Kidney (tissue), 14 donors: ENCODE data around the gene MUC20. TPM values are rescaled to one million over a fixed set of nuclear protein-coding genes. Genes with fewer than 3 reads are reported as not detected.
"Not testable (repeated sequence)": the region's sequence is repeated elsewhere in the genome, so short reads cannot be mapped to it uniquely, and the experiment has no call there.

Source experiments
- DNase-seq, 5 donors: peaks; one replicate each; pipeline ENCODE4 v3.0.0-alpha.2; 2013 to 2020
- FAIRE-seq: peaks from 2 replicates; lab custom pipeline; 2012; peaks lifted over from hg19 to GRCh38; lab: Jason Lieb, UNC
- H3K27ac ChIP-seq, 2 donors: one replicate each; pipeline ENCODE4 v1.7.0; 2013; ENCODE audit warnings: low read depth in 2 of 2, low read length in 2 of 2, inconsistent platforms in 1 of 2
- H3K27me3 ChIP-seq: one replicate; pipeline ENCODE4 v1.7.1; 2013; ENCODE audit warnings: low read length, inconsistent platforms; ENCODE audit not compliant: control insufficient read depth, insufficient read depth
- H3K36me3 ChIP-seq, 3 donors: one replicate each; pipeline versions ENCODE4 v1.7.0 to v1.7.1; 2013; ENCODE audit warnings: low read length in 3 of 3, control low read depth in 1 of 3, inconsistent platforms in 1 of 3; ENCODE audit not compliant: insufficient read depth in 3 of 3, control insufficient read depth in 2 of 3
- H3K4me1 ChIP-seq, 3 donors: one replicate each; pipeline versions ENCODE4 v1.7.0 to v1.7.1; 2013; ENCODE audit warnings: low read length in 3 of 3, inconsistent platforms in 1 of 3, low read depth in 1 of 3; ENCODE audit not compliant: control insufficient read depth in 2 of 3, insufficient read depth in 2 of 3
- H3K4me3 ChIP-seq, 3 donors: one replicate each; pipeline versions ENCODE4 v1.7.0 to v1.8.1; 2013; ENCODE audit warnings: low read length in 3 of 3, control low read depth in 1 of 3, inconsistent platforms in 1 of 3
- H3K9ac ChIP-seq, 3 donors: one replicate each; pipeline versions ENCODE4 v1.7.0 to v1.7.1; 2013; ENCODE audit warnings: low read length in 3 of 3, control low read depth in 1 of 3, inconsistent platforms in 1 of 3
- H3K9me3 ChIP-seq, 3 donors: one replicate each; pipeline versions ENCODE4 v1.7.0 to v1.7.1; 2013; ENCODE audit warnings: low read length in 3 of 3, control low read depth in 1 of 3, inconsistent platforms in 1 of 3; ENCODE audit not compliant: control insufficient read depth in 2 of 3, insufficient read depth in 1 of 3
- intact Hi-C: fragments of 100-400 bp; cut with DNase I; formaldehyde crosslinking; loops from one replicate; pipeline ENCODE4 v1.11.1; 2022
- polyA plus RNA-seq: library from polyadenylated mRNA; stranded (reverse); fragments of 350-450 nt; fragmentation: Illumina TruSeq; extraction: RNeasy Lipid Tissue Mini Kit (QIAGEN cat#74804); gene quantifications from one replicate; pipeline ENCODE4 v1.2.3, GENCODE V29; 2014; ENCODE audit warnings: low read depth, low replicate concordance; ENCODE audit not compliant: insufficient read depth
- total RNA-seq: library from RNA; stranded (reverse); fragmentation: NEBNext Ultra II Directional; extraction: Animal tissue kit (Norgen Biotek cat#: 25700); gene quantifications from one replicate; pipeline ENCODE4 v1.2.1, GENCODE V29; 2021
- TF ChIP-seq, protein P1 (sequence below): IDR thresholded peaks from 3 replicates; pipeline ENCODE4 v1.5.1; 2012; ENCODE audit warnings: mild to moderate bottlenecking, moderate library complexity, borderline replicate concordance; ENCODE audit not compliant: insufficient read depth; ENCODE audit errors: extremely low read depth
- donor health status: control.
- donor health status: control.
- donor health status: control.
- donor health status: control.
- donor health status: control.
- donor health status: DM: yes; HTN: yes; CAD: no.
- donor health status: Normal renal cell carcinoma (clear cell type).

Gene MUC20
- total and polyA plus RNA-seq, 2 donors from 2014 or later, result 42.6 to 53.3 TPM

DNA sequence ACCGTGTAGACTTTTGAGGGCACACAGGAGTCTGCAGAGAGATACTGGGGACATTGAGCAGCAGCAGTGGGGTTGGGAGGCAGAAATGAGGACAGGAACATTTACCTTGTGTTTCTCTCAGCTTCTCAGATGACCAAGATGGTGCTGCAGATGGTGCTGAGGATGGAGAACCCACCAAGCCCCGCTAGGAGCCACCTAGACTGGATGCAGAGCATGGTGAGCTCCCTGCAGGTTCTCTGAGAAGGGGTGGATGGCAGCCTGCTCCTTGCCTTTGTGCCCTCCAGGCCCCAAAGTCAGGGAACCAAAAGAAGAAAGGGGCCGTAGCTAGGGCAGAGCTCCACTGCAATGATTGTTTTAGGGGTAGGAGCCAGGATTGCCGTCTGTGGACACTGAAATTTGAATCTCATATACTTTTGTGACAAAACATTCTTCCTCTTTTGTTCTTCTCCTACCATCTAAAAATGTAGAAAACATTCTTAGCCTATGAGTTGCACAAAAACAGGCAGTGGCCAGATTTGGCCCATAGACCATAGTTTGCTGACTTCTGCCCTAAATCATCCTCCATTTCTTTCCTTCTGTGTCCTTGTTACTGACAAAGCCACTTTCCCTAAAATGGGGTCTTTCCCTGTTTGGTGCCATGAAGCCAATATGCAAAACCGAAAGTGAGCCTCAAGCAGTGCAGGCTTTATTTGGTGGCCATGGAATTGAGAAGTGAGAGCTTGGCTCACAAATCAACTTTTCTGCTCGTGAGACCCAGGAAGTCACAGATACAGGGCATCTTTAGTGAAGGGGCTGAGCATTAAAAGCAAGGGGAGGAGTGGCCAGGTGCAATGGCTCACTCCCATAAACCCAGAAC is 11.9 kb upstream of the MUC20 start:
- intact Hi-C loops, result no loop called here
- TF ChIP-seq, protein P1, sequence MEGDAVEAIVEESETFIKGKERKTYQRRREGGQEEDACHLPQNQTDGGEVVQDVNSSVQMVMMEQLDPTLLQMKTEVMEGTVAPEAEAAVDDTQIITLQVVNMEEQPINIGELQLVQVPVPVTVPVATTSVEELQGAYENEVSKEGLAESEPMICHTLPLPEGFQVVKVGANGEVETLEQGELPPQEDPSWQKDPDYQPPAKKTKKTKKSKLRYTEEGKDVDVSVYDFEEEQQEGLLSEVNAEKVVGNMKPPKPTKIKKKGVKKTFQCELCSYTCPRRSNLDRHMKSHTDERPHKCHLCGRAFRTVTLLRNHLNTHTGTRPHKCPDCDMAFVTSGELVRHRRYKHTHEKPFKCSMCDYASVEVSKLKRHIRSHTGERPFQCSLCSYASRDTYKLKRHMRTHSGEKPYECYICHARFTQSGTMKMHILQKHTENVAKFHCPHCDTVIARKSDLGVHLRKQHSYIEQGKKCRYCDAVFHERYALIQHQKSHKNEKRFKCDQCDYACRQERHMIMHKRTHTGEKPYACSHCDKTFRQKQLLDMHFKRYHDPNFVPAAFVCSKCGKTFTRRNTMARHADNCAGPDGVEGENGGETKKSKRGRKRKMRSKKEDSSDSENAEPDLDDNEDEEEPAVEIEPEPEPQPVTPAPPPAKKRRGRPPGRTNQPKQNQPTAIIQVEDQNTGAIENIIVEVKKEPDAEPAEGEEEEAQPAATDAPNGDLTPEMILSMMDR, result no peak

DNA sequence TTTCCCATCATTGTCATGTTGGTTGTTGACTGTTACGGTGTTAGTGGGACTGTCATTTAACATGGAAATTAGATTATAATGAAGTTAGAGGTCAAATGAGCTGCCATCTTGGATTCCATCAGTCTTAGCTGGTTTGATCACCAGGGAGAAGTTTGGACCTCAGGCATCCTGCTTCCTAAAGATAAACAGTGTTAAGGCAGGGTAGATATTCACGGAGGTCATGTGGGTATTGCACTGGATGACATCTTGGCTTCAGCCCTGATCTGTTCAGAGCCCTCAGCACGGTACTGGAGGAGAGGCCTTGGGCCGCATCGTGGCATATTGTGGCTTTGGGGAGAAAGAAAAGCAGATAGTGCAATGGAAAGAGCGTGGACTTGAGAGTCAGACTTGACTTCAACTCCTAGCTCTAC is 11.1 kb upstream of the MUC20 start:
- Histone ChIP-seq H3K4me3 (no peak overlapping the region), H3K4me1 (no peaks in the 10 kb centered on the region), H3K27me3 (no peaks in the 10 kb centered on the region), H3K9me3 (no peaks in the 10 kb centered on the region), H3K9ac (no peak overlapping the region), H3K36me3 (peaks cover 0 to 41% (median 26%) of the 10 kb centered on the region in 3 donors), H3K27ac (no peak overlapping the region)
- intact Hi-C loops, result no loop called here
- FAIRE-seq (no peak), DNase-seq (no peak)
- TF ChIP-seq, protein P1, result no peak

More for the DNA sequence above, 11.9 kb upstream of the MUC20 start:
- no peak for FAIRE-seq
- Histone ChIP-seq H3K27me3 (no peaks in the 10 kb centered on the region), H3K4me1 (no peaks in the 10 kb centered on the region), H3K36me3 (peaks cover 0 to 37% (median 22%) of the 10 kb centered on the region in 3 donors), H3K27ac (no peak overlapping the region), H3K9me3 (no peaks in the 10 kb centered on the region), H3K9ac (no peak overlapping the region), H3K4me3 (no peak overlapping the region)
- no peak for DNase-seq

DNA sequence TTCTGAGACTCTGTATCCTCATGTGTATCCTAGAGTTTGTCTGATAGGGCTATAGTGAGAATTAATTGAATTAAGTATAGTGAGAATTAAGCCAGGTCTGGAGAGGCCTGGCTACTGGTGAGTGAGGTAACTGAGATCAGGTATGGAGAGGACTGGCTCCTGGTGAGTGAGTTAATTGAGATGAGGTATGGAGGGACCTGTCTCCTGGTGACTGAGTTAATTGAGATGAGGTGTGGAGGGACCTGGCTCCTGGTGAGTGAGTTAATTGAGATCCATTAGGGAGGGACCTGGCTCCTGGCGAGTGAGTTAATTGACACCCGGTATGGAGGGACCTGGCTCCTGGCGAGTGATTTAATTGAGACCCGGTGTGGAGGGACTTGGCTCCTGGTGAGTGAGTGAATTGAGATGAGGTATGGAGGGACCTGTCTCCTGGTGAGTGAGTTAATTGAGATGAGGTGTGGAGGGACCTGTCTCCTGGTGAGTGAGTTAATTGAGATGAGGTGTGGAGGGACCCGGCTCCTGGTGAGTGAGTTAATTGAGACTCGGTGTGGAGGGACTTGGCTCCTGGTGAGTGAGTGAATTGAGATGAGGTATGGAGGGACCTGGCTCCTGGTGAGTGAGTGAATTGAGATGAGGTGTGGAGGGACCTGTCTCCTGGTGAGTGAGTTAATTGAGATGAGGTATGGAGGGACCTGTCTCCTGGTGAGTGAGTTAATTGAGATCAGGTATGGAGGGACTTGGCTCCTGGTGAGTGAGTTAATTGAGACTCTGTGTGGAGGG is 10.5 kb upstream of the MUC20 start:
- intact Hi-C loops, H3K27ac ChIP-seq, DNase-seq, H3K27me3 ChIP-seq, H3K9me3 ChIP-seq, H3K4me3 ChIP-seq, H3K9ac ChIP-seq, FAIRE-seq, H3K4me1 ChIP-seq: not testable (repeated sequence)
- peaks cover 0 to 46% (median 27%) of the 10 kb centered on the region in 3 donors for H3K36me3 ChIP-seq

DNA sequence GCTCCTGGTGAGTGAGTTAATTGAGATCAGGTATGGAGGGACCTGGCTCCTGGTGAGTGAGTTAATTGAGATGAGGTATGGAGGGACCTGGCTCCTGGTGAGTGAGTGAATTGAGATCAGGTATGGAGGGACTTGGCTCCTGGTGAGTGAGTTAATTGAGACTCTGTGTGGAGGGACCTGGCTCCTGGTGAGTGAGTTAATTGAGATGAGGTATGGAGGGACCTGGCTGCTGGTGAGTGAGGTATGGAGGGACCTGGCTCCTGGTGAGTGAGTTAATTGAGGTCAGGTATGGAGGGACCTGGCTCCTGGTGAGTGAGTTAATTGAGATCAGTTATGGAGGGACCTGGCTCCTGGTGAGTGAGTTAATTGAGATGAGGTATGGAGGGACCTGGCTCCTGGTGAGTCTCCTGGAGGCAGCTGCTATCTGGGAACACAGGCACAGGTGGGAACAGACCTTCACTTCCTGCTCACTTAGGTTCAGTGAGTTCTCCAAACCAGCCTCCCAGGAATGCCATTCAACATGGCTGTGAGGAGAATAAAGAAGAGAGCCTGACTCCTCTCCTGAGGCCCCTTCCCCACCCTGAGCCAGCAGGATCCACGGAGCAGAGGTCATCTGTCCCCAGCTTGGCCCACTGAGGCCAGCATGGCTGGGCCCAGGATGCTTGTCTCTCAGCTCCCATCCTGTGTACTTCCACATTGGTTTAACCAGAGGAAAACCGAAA is 9.5 kb upstream of the MUC20 start:
- H3K9ac ChIP-seq, intact Hi-C loops, DNase-seq, H3K4me1 ChIP-seq, H3K27ac ChIP-seq, H3K4me3 ChIP-seq, H3K27me3 ChIP-seq, FAIRE-seq, H3K9me3 ChIP-seq: not testable (repeated sequence)
- peaks cover 0 to 50% (median 27%) of the 10 kb centered on the region in 3 donors for H3K36me3 ChIP-seq
